ENCODE data around the gene RASSF8. TPM values are rescaled to one million over a fixed set of nuclear protein-coding genes. Genes with fewer than 3 reads are reported as not detected.

The RASSF8 gene
- total RNA-seq, 1 experiment from 2014 or later = 9.2 TPM

DNA sequence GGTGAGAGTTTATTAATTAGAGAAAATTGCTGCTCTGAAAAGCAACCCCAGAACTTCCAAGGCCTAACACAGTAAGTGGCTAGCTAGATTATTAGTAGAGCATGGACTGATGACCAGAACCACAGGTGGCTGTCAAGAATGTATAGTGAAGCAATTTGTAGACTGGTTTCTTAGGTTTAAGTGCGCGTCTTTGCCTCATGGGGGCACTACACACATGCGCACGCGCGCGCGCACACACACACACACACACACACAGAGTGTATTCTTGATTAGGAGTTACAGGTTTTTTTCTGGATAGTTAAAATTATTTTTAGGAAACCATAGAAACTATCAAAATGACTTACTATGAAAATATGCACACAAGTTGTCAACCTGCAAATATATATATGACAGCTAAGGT is 99.8 kb downstream of the RASSF8 start:
- H3K79me2 ChIP-seq (ENCODE audit: insufficient read depth, low read length) = no peaks in the 10 kb centered on the region
- no TSS peak for BruUV-seq (replicated peaks)
- TF ChIP-seq, protein P1, sequence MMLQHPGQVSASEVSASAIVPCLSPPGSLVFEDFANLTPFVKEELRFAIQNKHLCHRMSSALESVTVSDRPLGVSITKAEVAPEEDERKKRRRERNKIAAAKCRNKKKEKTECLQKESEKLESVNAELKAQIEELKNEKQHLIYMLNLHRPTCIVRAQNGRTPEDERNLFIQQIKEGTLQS (IDR thresholded peaks at IDR 0.05) = no peak
- TF ChIP-seq RAD21 (IDR thresholded peaks at IDR 0.05; ENCODE audit: low read depth) = peak; percentile 52
- TF ChIP-seq CTCF (IDR thresholded peaks at IDR 0.05 in 2 of 3, conservative IDR thresholded peaks at IDR 0.05 in 1 of 3; ENCODE audit: borderline replicate concordance in 1 of 3, insufficient read depth in 1 of 3, low read depth in 2 of 3, low read length in 2 of 3) = peak; percentile 25 to 78 (median 72); a peak in 5 of 6 replicates
- TF ChIP-seq ELF1 (IDR thresholded peaks at IDR 0.05; ENCODE audit: borderline replicate concordance, low read depth) = no peak
- TF ChIP-seq SIN3A (IDR thresholded peaks at IDR 0.05; ENCODE audit: low read depth) = no peak
- H3K36me3 ChIP-seq (ENCODE audit: control insufficient read depth in 1 of 2, insufficient read depth in 2 of 2, low read length in 2 of 2) = no peaks in the 10 kb centered on the region
- CTCF ChIA-PET = interaction anchor here (1.1 to 2.1 kb wide), 3 partner anchors 61 to 643 kb away, joined by 3 to 7 read pairs (median 4); no protein-coding TSS in a partner anchor
- no peak overlapping the region for H3K27ac ChIP-seq (ENCODE audit: low read depth, low read length)
- H4K20me1 ChIP-seq (ENCODE audit: insufficient read depth) = no peaks in the 10 kb centered on the region; the same call in 1 of the 2 replicates
- no peaks in the 10 kb centered on the region for H3K27me3 ChIP-seq (ENCODE audit: insufficient read depth, low read length)
- RAD21 ChIA-PET (ENCODE audit: low non-redundant PET in 1 of 2, low total read pairs in 2 of 2, uncharacterized antibody in 2 of 2, unreplicated experiment in 2 of 2) = no interaction called here
- intact Hi-C loops (cut with micrococcal nuclease) = no loop called here
- no peaks in the 10 kb centered on the region for H3K9me3 ChIP-seq (ENCODE audit: control insufficient read depth in 1 of 2, insufficient read depth in 1 of 2, low read depth in 1 of 2, low read length in 2 of 2)
- H3K4me2 ChIP-seq (ENCODE audit: low read length) = no peak overlapping the region
- peaks cover 15 to 17% of the 10 kb centered on the region in 2 experiments for H3K4me1 ChIP-seq (ENCODE audit: control insufficient read depth in 1 of 2, insufficient read depth in 2 of 2, low read length in 2 of 2)
- H2AFZ ChIP-seq (ENCODE audit: low read depth, low read length, poor library complexity, severe bottlenecking) = no peak overlapping the region
- POLR2A ChIA-PET = interaction anchor here (0.7 kb wide), 1 partner anchor 679 kb away, joined by 3 read pairs; no protein-coding TSS in a partner anchor
- H3K9ac ChIP-seq (ENCODE audit: low read length) = no peak overlapping the region
- H3K9me2 ChIP-seq (ENCODE audit: insufficient read depth) = no peaks in the 10 kb centered on the region
- peak; percentile 79 for ATAC-seq
- peak; percentile 36 for DNase-seq (ENCODE audit: low read depth, low spot score)
- no peak overlapping the region for H3K4me3 ChIP-seq (replicated peaks in 1 of 2; ENCODE audit: low read depth in 1 of 2, low read length in 2 of 2)

DNA sequence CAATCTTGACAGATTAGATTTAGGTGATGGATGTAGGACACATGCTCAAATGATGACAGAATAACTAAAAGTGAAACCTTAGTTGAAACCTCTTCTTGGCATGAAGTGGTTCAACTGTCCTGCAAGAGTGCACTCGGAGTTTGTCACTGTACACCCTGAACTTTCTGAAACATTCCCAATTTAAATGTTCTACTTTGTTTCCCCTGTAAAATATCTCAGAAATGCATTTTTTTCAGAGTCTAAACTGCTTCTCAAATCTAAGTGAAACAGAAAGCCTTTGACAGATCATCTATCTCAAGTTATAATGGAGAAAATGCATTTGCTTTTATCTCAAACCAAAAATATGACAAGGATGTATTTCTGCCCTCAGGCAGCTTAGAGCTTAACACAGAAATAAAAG is 100.3 kb downstream of the RASSF8 start:
- Histone ChIP-seq H3K9me3 (ENCODE audit: control insufficient read depth in 1 of 2, insufficient read depth in 1 of 2, low read depth in 1 of 2, low read length in 2 of 2) (no peaks in the 10 kb centered on the region), H3K36me3 (ENCODE audit: control insufficient read depth in 1 of 2, insufficient read depth in 2 of 2, low read length in 2 of 2) (no peaks in the 10 kb centered on the region), H3K27me3 (ENCODE audit: insufficient read depth, low read length) (no peaks in the 10 kb centered on the region), H4K20me1 (ENCODE audit: insufficient read depth) (no peaks in the 10 kb centered on the region; the same call in 1 of the 2 replicates), H3K27ac (ENCODE audit: low read depth, low read length) (no peak overlapping the region), H3K4me1 (ENCODE audit: control insufficient read depth in 1 of 2, insufficient read depth in 2 of 2, low read length in 2 of 2) (peaks cover 15 to 17% of the 10 kb centered on the region in 2 experiments), H3K9ac (ENCODE audit: low read length) (no peak overlapping the region), H3K4me2 (ENCODE audit: low read length) (no peak overlapping the region), H3K79me2 (ENCODE audit: insufficient read depth, low read length) (no peaks in the 10 kb centered on the region), H2AFZ (ENCODE audit: low read depth, low read length, poor library complexity, severe bottlenecking) (no peak overlapping the region), H3K9me2 (ENCODE audit: insufficient read depth) (no peaks in the 10 kb centered on the region), H3K4me3 (replicated peaks in 1 of 2; ENCODE audit: low read depth in 1 of 2, low read length in 2 of 2) (no peak overlapping the region)
- intact Hi-C loops (cut with micrococcal nuclease) = no loop called here
- no TSS peak for BruUV-seq (replicated peaks)
- no peak for DNase-seq (ENCODE audit: low read depth, low spot score)
- POLR2A ChIA-PET = interaction anchor here (0.7 kb wide), 1 partner anchor 679 kb away, joined by 3 read pairs; no protein-coding TSS in a partner anchor
- ATAC-seq = no peak
- CTCF ChIA-PET = interaction anchor here (1.1 to 2.1 kb wide), 3 partner anchors 60 to 643 kb away, joined by 3 to 7 read pairs (median 4); no protein-coding TSS in a partner anchor
- RAD21 ChIA-PET (ENCODE audit: low non-redundant PET in 1 of 2, low total read pairs in 2 of 2, uncharacterized antibody in 2 of 2, unreplicated experiment in 2 of 2) = no interaction called here
- no peak for TF ChIP-seq ELF1 (IDR thresholded peaks at IDR 0.05; ENCODE audit: borderline replicate concordance, low read depth)
- TF ChIP-seq, protein P2, sequence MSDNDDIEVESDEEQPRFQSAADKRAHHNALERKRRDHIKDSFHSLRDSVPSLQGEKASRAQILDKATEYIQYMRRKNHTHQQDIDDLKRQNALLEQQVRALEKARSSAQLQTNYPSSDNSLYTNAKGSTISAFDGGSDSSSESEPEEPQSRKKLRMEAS (IDR thresholded peaks at IDR 0.05) = no peak
- TF ChIP-seq CTCF (IDR thresholded peaks at IDR 0.05 in 2 of 3, conservative IDR thresholded peaks at IDR 0.05 in 1 of 3; ENCODE audit: borderline replicate concordance in 1 of 3, insufficient read depth in 1 of 3, low read depth in 2 of 3, low read length in 2 of 3) = no peak
- TF ChIP-seq TCF7L2 (IDR thresholded peaks at IDR 0.05; ENCODE audit: borderline replicate concordance, extremely low read depth, insufficient read depth, insufficient read length) = no peak
- no peak for TF ChIP-seq POLR2A (IDR thresholded peaks at IDR 0.05; ENCODE audit: borderline replicate concordance, extremely low read depth, insufficient read depth, insufficient read length)
- no peak for TF ChIP-seq FOSL1 (IDR thresholded peaks at IDR 0.05; ENCODE audit: low read depth)
- no peak for TF ChIP-seq CEBPB (IDR thresholded peaks at IDR 0.05; ENCODE audit: low read depth)
- TF ChIP-seq SP1 (IDR thresholded peaks at IDR 0.05; ENCODE audit: low read depth) = no peak
- TF ChIP-seq SRF (IDR thresholded peaks at IDR 0.05; ENCODE audit: low read depth) = no peak
- TF ChIP-seq EZH2phosphoT487 (IDR thresholded peaks at IDR 0.05; ENCODE audit: borderline replicate concordance) = no peak
- no peak for TF ChIP-seq EGR1 (IDR thresholded peaks at IDR 0.05; ENCODE audit: low read depth)
- TF ChIP-seq ZNF274 (IDR thresholded peaks at IDR 0.05; ENCODE audit: low read depth, low read length) = no peak
- TF ChIP-seq CBX3 (IDR thresholded peaks at IDR 0.05; ENCODE audit: low read depth) = no peak
- no peak for TF ChIP-seq ZFX (IDR thresholded peaks at IDR 0.05)

Data from HCT116 (cell line).